ENCODE results near the gene RPL39L.

DNA sequence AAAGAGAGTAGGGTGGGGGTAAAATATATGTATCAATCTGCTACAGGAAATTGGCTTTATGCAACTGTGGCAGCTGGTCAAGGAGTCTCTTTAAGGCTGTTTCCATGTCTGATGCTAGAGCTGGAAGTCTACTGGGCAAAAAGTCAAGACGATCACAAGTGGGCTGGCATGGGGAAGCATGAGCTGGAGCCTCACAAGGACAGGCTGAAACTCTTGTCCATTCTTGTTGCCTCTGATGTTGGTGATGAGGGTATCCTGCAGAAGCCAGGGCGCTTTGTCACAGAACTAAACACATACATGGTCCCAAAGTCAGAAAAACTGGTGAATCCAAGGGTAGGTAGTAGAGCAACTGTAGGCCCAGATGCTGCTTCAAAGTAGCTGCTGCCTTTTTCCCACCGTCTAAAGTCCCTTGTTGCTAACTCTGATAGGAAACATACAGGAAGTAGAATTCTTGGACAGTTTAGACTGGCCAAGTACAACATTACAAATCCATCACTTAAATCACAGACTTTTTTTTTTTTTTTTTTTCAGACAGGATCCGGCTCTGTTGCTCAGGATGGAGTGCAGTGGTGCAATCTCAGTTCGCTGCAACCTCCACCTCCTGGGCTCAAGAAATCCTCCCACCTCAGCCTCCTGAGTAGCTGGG is 54.2 kb downstream of the RPL39L start:
- TF ChIP-seq EP300 (IDR thresholded peaks at IDR 0.05) (no peak), CTCF (IDR thresholded peaks at IDR 0.05) (no peak), POLR2A (IDR thresholded peaks at IDR 0.05) (no peak), POLR2AphosphoS5 (IDR thresholded peaks at IDR 0.05) (no peak)
